ENCODE results near the gene AKT2.

GRCh38 chr19:40231544-40232424 is 53.4 kb downstream of the AKT2 start:
- TF ChIP-seq POLR2A (IDR thresholded peaks at IDR 0.05; ENCODE audit: low read depth, low read length) (peak; percentile 23; the same call in 1 of the 2 replicates), PAX5 (IDR thresholded peaks at IDR 0.05; ENCODE audit: insufficient read depth, low read length, severe bottlenecking) (no peak)
